ENCODE measurements around the gene S1PR3.

Gene S1PR3

GRCh38 chr9:88966894-88967676, 24.2 kb upstream of the S1PR3 start:
- TF ChIP-seq CTCF (IDR thresholded peaks at IDR 0.05; ENCODE audit: low read depth, low read length): no peak
- no peak for DNase-seq
- Histone ChIP-seq H3K27me3 (no peaks in the 10 kb centered on the region), H3K4me1 (no peaks in the 10 kb centered on the region), H3K36me3 (no peaks in the 10 kb centered on the region), H3K4me3 (ENCODE audit: low read depth, low read length) (no peak overlapping the region), H3K9me3 (no peaks in the 10 kb centered on the region)

- H3K4me1 ChIP-seq: no peaks in the 10 kb centered on the region
- no peaks in the 10 kb centered on the region for H3K27me3 ChIP-seq
- no peak for TF ChIP-seq CTCF (IDR thresholded peaks at IDR 0.05; ENCODE audit: low read depth, low read length)
- H3K4me3 ChIP-seq (ENCODE audit: low read depth, low read length): no peak overlapping the region
- DNase-seq: no peak
- H3K9me3 ChIP-seq: 0 out of 2 replicates have a peak, but pooled peaks cover under 1% of the 10 kb centered on the region
- H3K36me3 ChIP-seq: no peaks in the 10 kb centered on the region
These were observed 22.5 kb upstream of the S1PR3 start for GRCh38 chr9:88968799-88969198.

GRCh38 chr9:88969646-88970373, 21.5 kb upstream of the S1PR3 start:
- no peak for TF ChIP-seq CTCF (IDR thresholded peaks at IDR 0.05; ENCODE audit: low read depth, low read length)
- H3K4me1 ChIP-seq: no peaks in the 10 kb centered on the region
- H3K9me3 ChIP-seq: 0 out of 2 replicates have a peak, but pooled peaks cover 3% of the 10 kb centered on the region
- H3K36me3 ChIP-seq: no peaks in the 10 kb centered on the region
- DNase-seq: no peak
- no peaks in the 10 kb centered on the region for H3K27me3 ChIP-seq
- H3K4me3 ChIP-seq (ENCODE audit: low read depth, low read length): no peak overlapping the region

- Histone ChIP-seq H3K4me3 (ENCODE audit: low read depth, low read length) (no peak overlapping the region), H3K4me1 (no peaks in the 10 kb centered on the region), H3K27me3 (no peaks in the 10 kb centered on the region), H3K9me3 (0 out of 2 replicates have a peak, but pooled peaks cover 3% of the 10 kb centered on the region), H3K36me3 (no peaks in the 10 kb centered on the region)
- TF ChIP-seq CTCF (IDR thresholded peaks at IDR 0.05; ENCODE audit: low read depth, low read length): no peak
- DNase-seq: no peak
These were observed 19.9 kb upstream of the S1PR3 start for GRCh38 chr9:88971131-88971960.

GRCh38 chr9:88972401-88972800, 18.9 kb upstream of the S1PR3 start:
- no peak for TF ChIP-seq CTCF (IDR thresholded peaks at IDR 0.05; ENCODE audit: low read depth, low read length)
- DNase-seq: no peak
- no peak overlapping the region for H3K4me3 ChIP-seq (ENCODE audit: low read depth, low read length)
- H3K9me3 ChIP-seq: 0 out of 2 replicates have a peak, but pooled peaks cover 3% of the 10 kb centered on the region
- H3K4me1 ChIP-seq: no peaks in the 10 kb centered on the region
- H3K36me3 ChIP-seq: no peaks in the 10 kb centered on the region
- H3K27me3 ChIP-seq: no peaks in the 10 kb centered on the region

Measured in BE2C (cell line).